ENCODE measurements around the gene LAMA3.

The LAMA3 gene

DNA sequence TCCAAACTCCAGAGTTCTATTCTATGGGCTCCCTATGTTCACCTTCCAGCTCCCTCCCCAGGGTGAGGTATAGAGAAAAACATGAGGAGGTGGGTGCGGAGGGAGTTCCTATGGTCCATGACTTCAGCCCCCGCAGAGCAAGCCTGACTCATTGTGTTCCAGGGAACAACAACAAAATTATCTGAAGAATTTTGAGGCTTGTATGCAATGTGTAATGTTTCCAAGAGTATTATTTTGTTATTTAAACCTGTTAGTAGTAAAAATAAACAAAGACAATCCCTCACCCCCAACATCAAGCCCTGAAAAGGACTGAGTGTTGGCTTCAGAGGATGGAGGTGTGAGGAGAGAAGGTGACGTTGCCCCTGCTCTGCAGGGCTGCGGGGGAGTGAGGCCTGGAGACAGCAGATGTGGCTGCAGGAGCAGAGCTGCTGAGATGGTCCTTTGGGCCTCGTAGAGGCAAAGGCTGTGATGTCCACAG lies 29.0 kb downstream of the LAMA3 start:
- TF ChIP-seq, protein P1, sequence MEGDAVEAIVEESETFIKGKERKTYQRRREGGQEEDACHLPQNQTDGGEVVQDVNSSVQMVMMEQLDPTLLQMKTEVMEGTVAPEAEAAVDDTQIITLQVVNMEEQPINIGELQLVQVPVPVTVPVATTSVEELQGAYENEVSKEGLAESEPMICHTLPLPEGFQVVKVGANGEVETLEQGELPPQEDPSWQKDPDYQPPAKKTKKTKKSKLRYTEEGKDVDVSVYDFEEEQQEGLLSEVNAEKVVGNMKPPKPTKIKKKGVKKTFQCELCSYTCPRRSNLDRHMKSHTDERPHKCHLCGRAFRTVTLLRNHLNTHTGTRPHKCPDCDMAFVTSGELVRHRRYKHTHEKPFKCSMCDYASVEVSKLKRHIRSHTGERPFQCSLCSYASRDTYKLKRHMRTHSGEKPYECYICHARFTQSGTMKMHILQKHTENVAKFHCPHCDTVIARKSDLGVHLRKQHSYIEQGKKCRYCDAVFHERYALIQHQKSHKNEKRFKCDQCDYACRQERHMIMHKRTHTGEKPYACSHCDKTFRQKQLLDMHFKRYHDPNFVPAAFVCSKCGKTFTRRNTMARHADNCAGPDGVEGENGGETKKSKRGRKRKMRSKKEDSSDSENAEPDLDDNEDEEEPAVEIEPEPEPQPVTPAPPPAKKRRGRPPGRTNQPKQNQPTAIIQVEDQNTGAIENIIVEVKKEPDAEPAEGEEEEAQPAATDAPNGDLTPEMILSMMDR (IDR thresholded peaks at IDR 0.05; ENCODE audit: extremely low read depth, missing control alignments) = no peak
- no peak for DNase-seq (ENCODE audit: low spot score)

DNA sequence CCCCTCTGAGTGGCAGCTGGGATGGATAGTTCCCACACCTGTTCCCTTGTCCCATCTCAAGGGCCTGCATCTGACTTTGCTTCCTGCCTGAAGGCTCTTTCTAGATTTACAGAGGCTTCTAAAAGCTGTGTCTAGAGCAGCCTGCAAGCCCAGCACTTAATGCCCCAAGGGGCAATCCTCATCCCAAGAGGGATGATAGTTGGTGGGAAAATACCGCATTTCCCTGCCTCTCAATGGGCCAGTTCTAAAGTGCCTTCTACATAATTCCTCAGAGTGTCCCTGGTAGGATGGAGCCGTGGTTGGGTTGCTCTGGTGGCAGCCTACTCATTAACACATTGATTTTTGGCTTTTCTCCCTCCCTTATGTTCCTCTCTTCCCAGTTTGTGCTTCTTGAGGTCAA lies 29.5 kb downstream of the LAMA3 start:
- TF ChIP-seq, protein P1 (IDR thresholded peaks at IDR 0.05; ENCODE audit: extremely low read depth, missing control alignments) = no peak
- DNase-seq (ENCODE audit: low spot score) = no peak

DNA sequence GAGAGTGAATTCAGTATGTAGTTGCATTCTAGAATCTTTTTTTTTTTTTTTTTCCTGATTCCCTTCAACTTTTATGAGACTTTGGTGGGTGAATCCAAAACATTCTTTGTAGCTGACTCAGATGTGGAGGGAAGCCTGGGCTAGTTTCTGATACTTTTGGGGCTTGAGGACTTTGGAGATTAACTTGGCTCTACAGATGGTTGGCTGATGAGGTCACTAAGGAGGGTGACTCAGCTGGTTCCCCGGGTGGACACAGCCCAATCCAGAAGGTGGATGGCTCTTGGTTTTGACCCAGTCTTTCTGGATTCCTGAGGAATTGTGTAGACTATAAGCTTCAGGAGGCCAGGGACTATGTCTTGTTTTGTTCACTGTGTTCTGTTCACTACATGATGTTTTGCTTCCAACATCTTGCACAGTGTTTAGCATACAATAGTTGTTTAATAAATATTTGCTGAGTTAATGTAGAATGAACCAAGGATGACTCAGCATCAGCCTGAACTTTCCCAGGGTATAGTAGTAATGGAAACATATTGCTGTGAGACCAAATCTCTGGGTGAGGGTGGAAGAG lies 30.5 kb downstream of the LAMA3 start:
- no peak for DNase-seq (ENCODE audit: low spot score)
- TF ChIP-seq, protein P1 (IDR thresholded peaks at IDR 0.05; ENCODE audit: extremely low read depth, missing control alignments) = no peak

DNA sequence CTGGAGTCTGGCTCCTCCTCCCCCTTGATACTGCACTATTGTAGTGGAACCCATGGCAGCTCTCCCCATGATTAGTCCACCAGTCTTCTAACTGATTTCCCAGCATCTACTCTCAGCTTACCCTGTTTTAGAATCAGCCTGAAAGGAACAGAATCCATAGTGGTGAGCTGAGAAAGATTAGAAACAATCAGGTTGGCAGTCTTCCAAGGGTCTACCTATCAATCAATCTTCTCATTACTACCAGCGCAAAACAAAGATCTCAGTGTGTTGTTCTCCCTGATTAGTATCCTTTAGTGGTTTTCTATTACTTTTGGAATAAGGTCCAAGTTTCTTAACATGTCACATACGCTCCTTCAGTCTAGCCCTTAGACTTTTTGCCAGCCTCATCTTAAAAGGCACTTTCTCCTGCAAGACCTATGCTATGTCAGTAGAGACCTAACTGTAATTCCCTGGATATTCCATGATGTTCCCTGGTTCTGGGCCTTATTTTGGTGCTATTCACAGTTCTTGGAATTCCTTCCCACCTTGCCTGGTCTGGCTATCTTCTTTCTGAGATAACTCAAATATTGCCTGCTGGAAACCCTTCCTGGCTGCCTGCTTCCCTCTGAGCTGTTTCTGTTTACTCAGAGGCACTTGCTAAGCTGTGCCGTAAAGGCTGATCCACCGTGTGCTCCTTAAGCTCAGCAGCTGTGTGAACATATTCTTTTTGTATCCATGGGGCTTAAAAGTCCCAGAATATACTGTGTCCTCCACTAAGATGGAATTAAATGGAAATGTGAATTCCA lies 32.6 kb downstream of the LAMA3 start:
- no peak for DNase-seq (ENCODE audit: low spot score)
- TF ChIP-seq, protein P1 (IDR thresholded peaks at IDR 0.05; ENCODE audit: extremely low read depth, missing control alignments) = no peak

DNA sequence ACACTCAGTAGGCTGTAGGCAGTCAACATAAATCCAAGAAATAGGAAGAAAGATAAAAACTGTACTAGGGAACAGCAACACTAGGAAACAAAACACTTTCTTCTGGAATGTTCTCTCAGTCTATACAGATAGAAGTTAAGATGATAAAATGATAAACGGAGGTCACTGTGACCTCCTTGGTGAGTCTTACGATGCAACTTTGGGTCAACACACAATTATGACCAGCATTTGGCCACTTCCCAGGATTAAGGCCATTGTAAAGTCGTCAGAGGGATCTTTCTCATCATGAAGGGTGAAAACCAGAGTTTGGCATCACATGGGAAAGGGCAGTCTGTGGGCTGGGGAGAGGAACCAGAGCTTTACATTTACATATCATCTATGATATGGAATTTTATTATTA lies 33.4 kb downstream of the LAMA3 start:
- TF ChIP-seq, protein P1 (IDR thresholded peaks at IDR 0.05; ENCODE audit: extremely low read depth, missing control alignments) = no peak
- no peak for DNase-seq (ENCODE audit: low spot score)

DNA sequence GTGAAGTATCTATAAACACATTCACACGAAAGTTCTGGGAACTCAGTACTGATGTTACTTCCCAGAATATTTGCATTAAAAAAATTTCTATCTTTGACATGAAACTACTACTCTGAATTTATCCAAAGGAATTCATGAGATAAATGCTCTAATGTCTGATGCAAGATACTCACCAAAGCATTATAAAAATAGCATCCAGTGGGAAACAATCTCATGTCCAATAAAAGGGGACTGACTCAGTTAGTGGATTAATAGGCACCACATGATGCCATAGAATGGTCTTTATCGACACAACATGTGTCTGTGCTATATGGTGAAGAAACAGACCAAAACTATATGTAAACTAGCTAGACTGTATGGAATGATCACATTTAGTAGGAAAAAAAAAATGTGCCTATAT lies 33.9 kb downstream of the LAMA3 start:
- DNase-seq (ENCODE audit: low spot score) = no peak
- TF ChIP-seq, protein P1 (IDR thresholded peaks at IDR 0.05; ENCODE audit: extremely low read depth, missing control alignments) = no peak

DNA sequence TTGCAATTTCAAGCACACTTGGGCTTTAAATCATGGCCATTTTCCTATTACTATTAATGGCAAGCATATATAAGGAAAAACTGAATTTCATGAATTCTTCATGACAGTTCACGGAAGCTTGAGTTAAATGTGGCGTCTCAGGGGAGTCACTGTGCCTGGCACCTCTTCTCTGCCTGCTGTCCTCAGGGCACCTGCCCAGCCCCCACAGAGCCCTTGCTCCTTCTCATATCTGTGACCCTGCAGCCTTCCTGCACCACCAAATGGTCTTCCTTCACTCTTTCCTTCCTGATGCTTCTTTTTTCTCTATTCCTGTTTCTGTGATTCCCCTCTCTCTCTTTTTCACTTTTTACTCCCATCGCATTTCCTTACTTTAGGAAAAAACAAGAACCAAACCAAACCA lies 35.4 kb downstream of the LAMA3 start:
- TF ChIP-seq, protein P1 (IDR thresholded peaks at IDR 0.05; ENCODE audit: extremely low read depth, missing control alignments) = no peak
- no peak for DNase-seq (ENCODE audit: low spot score)
